ENCODE results near the gene ID2.

ID2 gene

DNA sequence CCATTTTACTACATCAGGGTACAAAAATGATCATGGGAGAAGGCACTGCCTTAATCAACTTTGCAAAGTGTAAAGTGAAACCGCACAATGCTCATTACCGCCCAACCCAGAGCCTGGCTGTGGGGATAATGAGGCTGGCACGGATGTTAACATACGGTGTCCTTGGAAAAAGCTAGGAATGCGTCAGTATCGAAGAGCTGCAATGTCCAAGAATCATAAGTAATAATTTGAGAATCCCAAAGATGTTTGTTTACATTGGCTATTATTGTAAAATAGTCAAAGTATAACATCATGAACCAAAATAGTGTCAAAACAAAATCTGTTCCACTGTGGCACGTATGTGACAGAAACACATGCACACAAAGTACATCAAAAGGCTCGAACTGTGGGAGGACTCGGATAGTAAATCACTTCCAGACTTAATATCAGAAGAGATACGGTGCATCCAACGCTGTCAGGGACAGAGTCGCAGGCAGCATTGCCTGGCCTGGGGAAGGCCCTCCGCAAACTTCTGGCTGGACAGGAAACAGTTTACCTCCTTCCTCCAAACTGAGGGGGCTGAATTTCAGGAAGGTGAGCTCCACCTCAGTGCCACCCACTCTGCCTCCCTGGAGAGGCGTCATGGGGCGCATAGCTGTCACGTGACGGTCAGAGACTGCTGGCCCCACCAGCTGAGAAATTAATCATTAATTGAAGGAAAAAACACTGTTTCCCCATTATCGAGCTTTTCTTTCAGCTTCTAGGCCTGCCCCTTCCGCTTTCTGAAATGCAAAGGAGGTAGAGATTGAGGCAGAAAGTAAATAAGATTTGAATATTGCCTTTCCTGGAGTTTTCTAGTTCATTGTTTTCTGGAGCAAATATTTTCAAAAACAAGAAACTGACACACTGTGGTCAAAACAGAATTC lies 1.8 kb upstream of the ID2 start (continued):
- no peak for TF ChIP-seq ZNF174 (tag by site-specific recombination; IDR thresholded peaks at IDR 0.05)
- no peak for TF ChIP-seq ZNF777 (tag by site-specific recombination; IDR thresholded peaks at IDR 0.05; ENCODE audit: borderline replicate concordance)
- TF ChIP-seq, protein P1, sequence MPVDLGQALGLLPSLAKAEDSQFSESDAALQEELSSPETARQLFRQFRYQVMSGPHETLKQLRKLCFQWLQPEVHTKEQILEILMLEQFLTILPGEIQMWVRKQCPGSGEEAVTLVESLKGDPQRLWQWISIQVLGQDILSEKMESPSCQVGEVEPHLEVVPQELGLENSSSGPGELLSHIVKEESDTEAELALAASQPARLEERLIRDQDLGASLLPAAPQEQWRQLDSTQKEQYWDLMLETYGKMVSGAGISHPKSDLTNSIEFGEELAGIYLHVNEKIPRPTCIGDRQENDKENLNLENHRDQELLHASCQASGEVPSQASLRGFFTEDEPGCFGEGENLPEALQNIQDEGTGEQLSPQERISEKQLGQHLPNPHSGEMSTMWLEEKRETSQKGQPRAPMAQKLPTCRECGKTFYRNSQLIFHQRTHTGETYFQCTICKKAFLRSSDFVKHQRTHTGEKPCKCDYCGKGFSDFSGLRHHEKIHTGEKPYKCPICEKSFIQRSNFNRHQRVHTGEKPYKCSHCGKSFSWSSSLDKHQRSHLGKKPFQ (tag by site-specific recombination; IDR thresholded peaks at IDR 0.05), result no peak
- TF ChIP-seq ZNF426 (tag by site-specific recombination; IDR thresholded peaks at IDR 0.05), result no peak
- TF ChIP-seq ZFP37 (tag by site-specific recombination; IDR thresholded peaks at IDR 0.05), result no peak
- no peak for TF ChIP-seq ZNF138 (tag by site-specific recombination; IDR thresholded peaks at IDR 0.05; ENCODE audit: borderline replicate concordance)
- TF ChIP-seq ZNF623 (tag by site-specific recombination; IDR thresholded peaks at IDR 0.05), result no peak
- TF ChIP-seq ZNF843 (tag by site-specific recombination; IDR thresholded peaks at IDR 0.05), result no peak
- no peak for TF ChIP-seq ZBTB26 (tag by site-specific recombination; optimal IDR thresholded peaks at IDR 0.05)
- TF ChIP-seq SP2 (tag by site-specific recombination; IDR thresholded peaks at IDR 0.05), result peak; percentile 68
- TF ChIP-seq, protein P2, sequence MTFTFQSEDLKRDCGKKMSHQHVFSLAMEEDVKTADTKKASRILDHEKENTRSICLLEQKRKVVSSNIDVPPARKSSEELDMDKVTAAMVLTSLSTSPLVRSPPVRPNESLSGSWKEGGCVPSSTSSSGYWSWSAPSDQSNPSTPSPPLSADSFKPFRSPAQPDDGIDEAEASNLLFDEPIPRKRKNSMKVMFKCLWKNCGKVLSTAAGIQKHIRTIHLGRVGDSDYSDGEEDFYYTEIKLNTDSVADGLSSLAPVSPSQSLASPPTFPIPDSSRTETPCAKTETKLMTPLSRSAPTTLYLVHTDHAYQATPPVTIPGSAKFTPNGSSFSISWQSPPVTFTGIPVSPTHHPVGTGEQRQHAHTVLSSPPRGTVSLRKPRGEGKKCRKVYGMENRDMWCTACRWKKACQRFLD (tag by site-specific recombination; IDR thresholded peaks at IDR 0.05), result no peak
- no peak for TF ChIP-seq ZNF221 (tag by site-specific recombination; IDR thresholded peaks at IDR 0.05; ENCODE audit: borderline replicate concordance)
- TF ChIP-seq ZNF530 (tag by site-specific recombination; IDR thresholded peaks at IDR 0.05; ENCODE audit: low read depth), result no peak
- TF ChIP-seq ZBTB17 (tag by site-specific recombination; IDR thresholded peaks at IDR 0.05), result peak; percentile 85
- TF ChIP-seq ZNF580 (tag by site-specific recombination; IDR thresholded peaks at IDR 0.05), result no peak
- TF ChIP-seq ZNF521 (tag by site-specific recombination; IDR thresholded peaks at IDR 0.05), result no peak
- TF ChIP-seq ZNF664 (tag by site-specific recombination; IDR thresholded peaks at IDR 0.05), result no peak
- TF ChIP-seq ZNF473 (tag by site-specific recombination; IDR thresholded peaks at IDR 0.05), result no peak
- TF ChIP-seq ZNF610 (tag by site-specific recombination; IDR thresholded peaks at IDR 0.05; ENCODE audit: borderline replicate concordance), result no peak
- TF ChIP-seq ZNF624 (tag by site-specific recombination; IDR thresholded peaks at IDR 0.05), result no peak
- TF ChIP-seq ZNF239 (tag by site-specific recombination; IDR thresholded peaks at IDR 0.05), result no peak
- TF ChIP-seq ZNF692 (tag by site-specific recombination; IDR thresholded peaks at IDR 0.05), result peak; percentile 67
- peak; percentile 56; the same call in 1 of the 2 replicates for TF ChIP-seq EGR2 (tag by site-specific recombination; IDR thresholded peaks at IDR 0.05; ENCODE audit: low read depth)
- TF ChIP-seq ZNF274 (IDR thresholded peaks at IDR 0.05; ENCODE audit: low read length), result no peak
- TF ChIP-seq ZNF274 (tag by site-specific recombination; IDR thresholded peaks at IDR 0.05; ENCODE audit: borderline replicate concordance), result no peak
- TF ChIP-seq YY2 (tag by site-specific recombination; IDR thresholded peaks at IDR 0.05), result no peak
- TF ChIP-seq ZFP69B (tag by site-specific recombination; IDR thresholded peaks at IDR 0.05), result peak; percentile 54
- no peak for TF ChIP-seq ZNF121 (tag by site-specific recombination; IDR thresholded peaks at IDR 0.05)
- TF ChIP-seq ZNF561 (tag by site-specific recombination; IDR thresholded peaks at IDR 0.05; ENCODE audit: borderline replicate concordance), result no peak
- TF ChIP-seq ZBTB8A (tag by site-specific recombination; IDR thresholded peaks at IDR 0.05), result no peak
- no peak for TF ChIP-seq OSR2 (tag by site-specific recombination; IDR thresholded peaks at IDR 0.05)
- TF ChIP-seq, protein P3, sequence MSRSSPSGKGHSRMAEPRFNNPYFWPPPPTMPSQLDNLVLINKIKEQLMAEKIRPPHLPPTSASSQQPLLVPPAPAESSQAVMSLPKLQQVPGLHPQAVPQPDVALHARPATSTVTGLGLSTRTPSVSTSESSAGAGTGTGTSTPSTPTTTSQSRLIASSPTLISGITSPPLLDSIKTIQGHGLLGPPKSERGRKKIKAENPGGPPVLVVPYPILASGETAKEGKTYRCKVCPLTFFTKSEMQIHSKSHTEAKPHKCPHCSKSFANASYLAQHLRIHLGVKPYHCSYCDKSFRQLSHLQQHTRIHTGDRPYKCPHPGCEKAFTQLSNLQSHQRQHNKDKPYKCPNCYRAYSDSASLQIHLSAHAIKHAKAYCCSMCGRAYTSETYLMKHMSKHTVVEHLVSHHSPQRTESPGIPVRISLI (tag by site-specific recombination; IDR thresholded peaks at IDR 0.05), result no peak
- TF ChIP-seq ZNF785 (tag by site-specific recombination; IDR thresholded peaks at IDR 0.05), result no peak
- no peak for TF ChIP-seq ZNF677 (tag by site-specific recombination; IDR thresholded peaks at IDR 0.05)
- TF ChIP-seq PRDM1 (tag by site-specific recombination; IDR thresholded peaks at IDR 0.05), result no peak
